ENCODE data around the gene PTPRN2. TPM values are rescaled to one million over a fixed set of nuclear protein-coding genes. Genes with fewer than 3 reads are reported as not detected.

The PTPRN2 gene
- total and polyA plus RNA-seq, 2 of the 8 experiments (the other 6 are each of a cell fraction or from before 2014, with no cell fraction given) = 2.6 to 4.5 TPM

GRCh38 chr7:158505683-158506082, 81.9 kb downstream of the PTPRN2 start (continued):
- TF ChIP-seq CBX5 (IDR thresholded peaks at IDR 0.05; ENCODE audit: low read depth, low read length) (no peak), CHD1 (IDR thresholded peaks at IDR 0.05; ENCODE audit: low read depth, low read length) (no peak)

Measured in H1 (cell line).